Measurements from ENCODE around the gene RFX7.

The RFX7 gene

GRCh38 chr15:56042498-56042897 lies 201.2 kb downstream of the RFX7 start:
- DNase-seq, result no peak

- DNase-seq, result no peak
Measured at GRCh38 chr15:56042031-56042430, 201.6 kb downstream of the RFX7 start.

- no peak for DNase-seq
Measured at GRCh38 chr15:56040081-56041035, 203.3 kb downstream of the RFX7 start.

- DNase-seq, result no peak
Measured at GRCh38 chr15:56038707-56039106, 205.0 kb downstream of the RFX7 start.

GRCh38 chr15:56038015-56038414 lies 205.7 kb downstream of the RFX7 start:
- DNase-seq, result no peak

All from midbrain (tissue), 1 donor.